ENCODE data around the gene CPNE9.
A peak's percentile ranks its signal among the peaks of the same experiment; 100 is the strongest.

Gene CPNE9

DNA sequence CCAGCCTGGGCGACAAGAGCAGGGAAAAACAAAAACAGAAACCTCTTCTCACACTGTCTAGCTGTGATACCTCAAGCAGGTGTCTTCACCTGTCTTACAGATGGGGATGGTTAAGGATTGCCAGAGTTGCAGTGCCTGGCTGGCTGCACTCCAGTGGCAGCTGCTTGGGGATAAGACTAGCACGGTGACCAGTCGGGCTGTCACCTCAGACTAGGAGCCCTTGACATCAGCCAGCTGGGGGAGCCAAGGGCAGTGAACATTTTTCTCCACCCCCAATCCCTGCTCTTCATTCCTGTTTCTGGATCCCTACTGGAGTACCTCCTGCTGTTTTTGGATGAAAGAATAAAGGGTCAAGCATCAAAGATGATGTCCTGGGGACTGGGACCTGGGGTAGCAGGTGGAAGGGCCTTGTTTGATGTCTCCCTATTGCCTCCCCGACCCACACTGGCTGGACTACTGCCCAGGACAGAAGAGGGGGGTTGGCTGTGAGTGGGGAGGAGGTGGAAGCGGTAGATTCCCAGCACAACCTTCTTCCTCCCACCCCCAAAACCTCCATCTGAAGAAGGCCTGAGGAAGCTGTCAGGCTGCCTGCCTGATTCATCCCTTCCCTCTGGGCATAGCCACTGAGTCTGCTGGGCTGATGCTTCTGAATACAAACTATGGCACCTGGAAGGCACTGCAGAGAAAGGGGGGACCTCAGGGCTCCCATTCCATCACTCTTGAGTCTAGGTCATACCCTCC, 7.0 kb upstream of the CPNE9 start:
- no peak overlapping the region for H3K27ac Mint-ChIP-seq
- H3K4me3 Mint-ChIP-seq: no peak overlapping the region
- ATAC-seq: no peak
- H3K36me3 Mint-ChIP-seq: peaks cover 96% of the 10 kb centered on the region
- peaks cover 1% of the 10 kb centered on the region for H3K4me1 Mint-ChIP-seq
- no peaks in the 10 kb centered on the region for H3K27me3 Mint-ChIP-seq
- no peaks in the 10 kb centered on the region for H3K9me3 Mint-ChIP-seq

DNA sequence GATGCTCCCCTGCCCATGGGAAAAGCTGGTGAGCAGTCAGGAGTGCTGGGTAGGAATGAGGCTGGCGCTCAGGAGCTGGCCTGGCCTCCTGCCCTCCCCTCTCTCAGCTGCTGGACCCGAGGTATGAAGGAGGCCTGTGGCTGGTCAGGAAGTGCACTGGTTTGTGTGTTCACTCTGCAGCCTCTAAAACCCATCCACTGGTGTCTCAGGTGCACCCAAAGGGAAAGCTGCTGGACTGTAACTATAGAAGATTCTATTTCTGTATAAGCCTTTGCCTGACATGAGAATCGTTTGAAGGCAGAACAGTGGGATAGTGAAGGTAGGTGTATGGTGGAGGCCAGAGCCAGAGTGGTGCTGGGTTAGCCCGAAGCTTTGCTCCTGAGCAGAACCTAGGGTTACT, 5.7 kb upstream of the CPNE9 start:
- Mint-ChIP-seq H3K9me3 (no peaks in the 10 kb centered on the region), H3K4me3 (no peak overlapping the region), H3K27ac (no peak overlapping the region), H3K36me3 (peaks cover 96% of the 10 kb centered on the region), H3K27me3 (no peaks in the 10 kb centered on the region), H3K4me1 (no peaks in the 10 kb centered on the region)
- ATAC-seq: no peak

DNA sequence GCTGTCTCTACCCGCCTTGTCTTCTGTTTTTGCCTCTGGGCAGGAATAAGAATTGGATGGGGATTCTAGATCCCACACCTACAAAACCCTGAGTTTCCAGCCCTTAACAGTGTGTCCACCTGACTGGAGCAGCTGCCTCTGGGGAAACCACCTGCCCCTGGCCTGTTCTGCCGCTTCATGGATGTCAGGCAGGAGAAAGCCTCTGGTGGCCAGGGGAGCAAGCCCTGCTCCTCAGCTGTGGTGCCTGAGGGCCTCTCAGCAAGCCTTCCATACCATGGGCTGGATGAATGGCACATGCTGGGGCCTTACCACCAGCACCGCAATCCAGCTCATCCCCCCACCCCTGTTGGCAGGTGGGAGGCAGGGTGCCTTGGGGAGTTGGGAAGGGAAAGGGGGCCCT, 5.3 kb upstream of the CPNE9 start:
- H3K4me1 Mint-ChIP-seq: no peaks in the 10 kb centered on the region
- H3K27me3 Mint-ChIP-seq: no peaks in the 10 kb centered on the region
- H3K9me3 Mint-ChIP-seq: no peaks in the 10 kb centered on the region
- no peak for ATAC-seq
- no peak overlapping the region for H3K27ac Mint-ChIP-seq
- H3K4me3 Mint-ChIP-seq: no peak overlapping the region
- peaks cover 95% of the 10 kb centered on the region for H3K36me3 Mint-ChIP-seq

DNA sequence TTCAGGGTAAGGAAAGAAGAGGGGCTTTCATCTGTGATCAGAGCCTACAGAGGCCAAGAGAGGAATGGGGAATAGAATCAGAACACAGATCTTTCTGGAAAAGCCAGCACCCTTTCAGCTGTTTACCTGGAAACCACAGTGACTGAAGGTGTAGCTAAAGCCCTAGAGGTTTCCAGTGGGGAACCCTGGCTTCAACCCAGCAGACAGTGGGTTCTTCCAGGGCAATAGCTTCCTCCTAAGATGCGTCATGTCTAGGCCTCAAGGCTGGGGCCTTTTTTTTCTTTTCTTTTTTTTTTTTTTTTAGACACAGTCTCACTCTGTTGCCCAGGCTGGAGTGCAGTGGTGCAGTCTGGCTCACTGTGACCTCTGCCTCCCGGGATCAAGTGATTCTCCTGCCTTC, 3.1 kb upstream of the CPNE9 start:
- Mint-ChIP-seq H3K36me3 (peaks cover 79% of the 10 kb centered on the region), H3K27me3 (peaks cover 9% of the 10 kb centered on the region), H3K4me1 (peaks cover 14% of the 10 kb centered on the region), H3K27ac (no peak overlapping the region), H3K9me3 (no peaks in the 10 kb centered on the region), H3K4me3 (no peak overlapping the region)
- no peak for ATAC-seq

DNA sequence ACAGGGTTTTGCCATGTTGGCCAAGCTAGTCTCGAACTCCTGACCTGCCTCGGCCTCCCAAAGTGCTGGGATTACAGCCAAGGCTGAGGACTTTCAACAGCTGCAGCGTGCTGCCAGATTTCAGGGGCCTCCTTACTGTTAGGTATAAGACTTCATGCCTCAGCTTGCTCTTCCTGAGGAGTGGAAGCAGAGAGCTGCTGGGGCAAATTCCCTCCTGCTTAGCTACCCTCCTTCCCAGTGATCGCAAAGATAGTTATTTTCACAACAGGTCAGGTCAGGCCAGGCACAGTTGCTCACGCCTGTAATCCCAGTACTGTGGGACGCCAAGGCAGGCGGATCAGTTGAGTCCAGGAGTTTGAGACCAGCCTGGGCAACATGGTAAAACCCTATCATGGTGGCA, 2.6 kb upstream of the CPNE9 start:
- H3K36me3 Mint-ChIP-seq: peaks cover 78% of the 10 kb centered on the region
- H3K4me3 Mint-ChIP-seq: no peak overlapping the region
- H3K4me1 Mint-ChIP-seq: peaks cover 14% of the 10 kb centered on the region
- H3K9me3 Mint-ChIP-seq: no peaks in the 10 kb centered on the region
- no peak for ATAC-seq
- no peak overlapping the region for H3K27ac Mint-ChIP-seq
- H3K27me3 Mint-ChIP-seq: peaks cover 14% of the 10 kb centered on the region

DNA sequence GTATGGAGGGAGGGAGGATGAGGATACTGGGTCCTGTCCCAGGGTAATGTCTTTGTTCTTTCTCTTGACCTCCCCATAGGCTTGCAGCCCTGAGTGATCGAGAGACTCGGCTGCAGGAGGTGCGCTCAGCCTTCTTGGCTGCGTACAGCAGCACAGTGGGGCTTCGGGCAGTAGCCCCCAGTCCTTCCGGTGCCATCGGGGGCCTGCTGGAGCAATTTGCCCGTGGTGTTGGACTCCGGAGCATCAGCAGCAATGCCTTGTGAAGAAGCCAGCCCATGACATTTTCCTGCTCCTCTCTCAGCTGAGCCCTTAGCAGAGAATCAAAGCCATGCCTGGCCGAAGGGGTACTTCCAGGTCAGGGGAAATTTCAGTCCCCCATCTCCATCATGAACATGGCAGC, 1.9 kb upstream of the CPNE9 start:
- Mint-ChIP-seq H3K36me3 (peaks cover 78% of the 10 kb centered on the region), H3K9me3 (no peaks in the 10 kb centered on the region), H3K4me1 (peaks cover 14% of the 10 kb centered on the region), H3K27ac (no peak overlapping the region), H3K27me3 (peaks cover 17% of the 10 kb centered on the region), H3K4me3 (no peak overlapping the region)
- ATAC-seq: no peak

DNA sequence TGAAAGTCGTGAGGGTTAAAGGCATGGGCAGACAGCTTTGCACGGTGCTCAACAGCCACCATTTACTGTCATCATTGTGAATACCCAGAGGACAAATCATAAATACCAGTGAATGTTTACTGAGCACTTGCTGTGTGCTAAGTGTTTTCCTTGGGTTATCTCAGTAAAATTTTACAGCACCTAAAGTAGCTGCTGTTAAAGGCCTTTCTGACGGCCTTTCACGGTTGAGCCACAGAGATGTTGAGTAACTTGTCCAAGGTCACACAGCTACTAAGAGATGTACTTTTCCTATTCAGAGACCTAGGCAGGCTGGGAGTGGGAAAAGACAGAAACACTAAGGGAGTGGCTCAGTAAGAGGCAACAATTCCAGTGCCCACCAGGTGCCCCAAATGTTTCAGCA, 393 bp upstream of the CPNE9 start:
- Mint-ChIP-seq H3K36me3 (peaks cover 63% of the 10 kb centered on the region), H3K27ac (no peak overlapping the region), H3K4me3 (no peak overlapping the region), H3K4me1 (peaks cover 14% of the 10 kb centered on the region), H3K27me3 (peaks cover 17% of the 10 kb centered on the region), H3K9me3 (no peaks in the 10 kb centered on the region)
- ATAC-seq: no peak

DNA sequence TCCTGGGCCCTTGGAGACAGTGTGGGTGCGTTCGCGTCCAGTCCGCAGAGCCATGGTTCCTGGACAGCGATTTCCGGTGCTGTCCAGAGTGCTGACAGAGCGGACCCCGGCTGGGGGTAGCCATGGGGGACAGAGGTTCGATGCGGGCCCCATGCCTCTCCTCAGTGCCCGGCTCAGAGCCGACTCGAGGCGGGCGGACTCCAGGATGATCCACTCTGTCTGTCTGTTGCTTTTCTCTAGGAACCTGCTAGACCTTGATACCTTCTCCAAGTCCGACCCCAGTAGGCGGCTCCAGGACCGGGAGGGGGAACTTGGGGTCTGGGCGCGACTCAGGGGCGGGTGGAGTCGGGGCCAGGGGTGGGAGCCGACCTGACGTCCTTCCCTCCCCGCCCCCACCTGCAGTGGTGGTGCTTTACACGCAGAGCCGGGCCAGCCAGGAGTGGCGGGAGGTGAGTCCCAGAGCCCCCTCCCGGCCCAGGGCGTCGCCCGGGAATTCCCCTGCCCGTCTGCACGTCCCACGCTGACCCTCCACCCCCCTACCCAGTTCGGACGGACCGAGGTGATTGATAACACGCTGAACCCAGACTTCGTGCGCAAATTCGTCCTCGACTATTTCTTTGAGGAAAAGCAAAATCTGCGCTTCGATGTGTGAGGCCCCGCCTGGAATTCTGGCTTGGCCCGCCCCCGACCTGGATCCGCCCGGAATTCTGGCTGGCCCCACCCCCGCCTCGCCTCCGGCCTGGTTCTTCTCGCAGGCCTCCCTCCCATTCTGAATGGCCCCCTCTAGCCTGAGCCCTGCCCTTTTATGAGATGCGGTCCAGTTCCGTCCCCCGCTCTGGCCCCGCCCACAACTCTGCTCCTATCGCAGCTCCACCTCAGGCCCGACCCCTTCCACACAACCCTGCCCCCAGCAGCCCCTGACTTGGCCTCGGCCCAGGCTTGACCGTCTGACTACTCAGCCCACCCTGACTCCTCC, 1.0 kb downstream of the CPNE9 start:
- H3K36me3 Mint-ChIP-seq: peaks cover 49% of the 10 kb centered on the region
- H3K4me1 Mint-ChIP-seq: peaks cover 14% of the 10 kb centered on the region
- H3K4me3 Mint-ChIP-seq: peak overlapping the region; percentile 56
- no peaks in the 10 kb centered on the region for H3K9me3 Mint-ChIP-seq
- peak; percentile 51 for ATAC-seq
- no peak overlapping the region for H3K27ac Mint-ChIP-seq
- peaks cover 17% of the 10 kb centered on the region for H3K27me3 Mint-ChIP-seq

DNA sequence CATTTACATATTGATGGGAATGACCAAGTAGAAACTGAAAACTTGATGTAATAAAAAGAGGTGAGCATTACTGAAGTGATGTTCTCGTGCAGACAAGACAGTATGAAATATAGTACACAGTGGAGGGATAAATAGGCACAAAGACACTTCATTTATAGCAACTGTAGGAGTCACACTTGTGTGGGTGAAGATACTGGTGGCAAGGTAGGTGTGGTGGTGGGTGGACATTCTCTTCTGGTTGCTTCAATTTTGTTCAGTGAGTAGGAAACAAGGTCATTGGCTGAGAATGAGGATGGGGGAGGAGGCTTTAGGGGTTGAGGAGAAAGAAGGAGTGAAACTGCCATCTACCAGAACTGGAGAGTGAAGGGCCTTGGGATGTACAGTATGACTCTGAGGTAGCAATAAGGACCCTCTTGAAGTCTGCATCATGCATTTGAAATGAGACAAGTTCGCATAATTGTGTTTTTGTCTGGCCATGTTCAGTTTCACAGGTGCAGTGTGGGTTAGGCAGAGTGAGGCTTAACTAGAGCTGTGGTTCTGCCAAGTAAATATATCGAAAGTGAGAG, 6.6 kb downstream of the CPNE9 start:
- peaks cover 1% of the 10 kb centered on the region for H3K4me1 Mint-ChIP-seq
- no peak for ATAC-seq

DNA sequence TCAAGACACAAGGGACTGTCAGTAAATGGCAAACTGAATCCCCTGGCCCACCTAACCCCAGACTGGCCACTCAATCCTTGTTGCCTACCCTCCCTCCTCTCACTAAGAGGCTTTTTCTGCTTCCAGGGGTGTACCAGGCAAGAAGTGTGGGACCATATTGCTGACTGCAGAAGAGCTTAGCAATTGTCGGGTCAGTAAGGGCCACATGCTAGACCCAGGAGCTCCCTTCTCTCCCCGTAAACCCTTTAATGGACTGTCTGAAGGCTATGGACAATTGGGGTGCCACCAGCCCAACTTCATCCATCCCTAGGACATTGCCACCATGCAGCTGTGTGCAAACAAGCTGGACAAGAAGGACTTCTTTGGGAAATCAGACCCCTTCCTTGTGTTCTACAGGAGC, 8.8 kb downstream of the CPNE9 start:
- Mint-ChIP-seq H3K4me3 (no peak overlapping the region), H3K4me1 (no peaks in the 10 kb centered on the region), H3K27ac (no peak overlapping the region), H3K36me3 (no peaks in the 10 kb centered on the region), H3K27me3 (no peaks in the 10 kb centered on the region), H3K9me3 (no peaks in the 10 kb centered on the region)
- no peak for ATAC-seq

More for the DNA sequence above, 6.6 kb downstream of the CPNE9 start:
- H3K36me3 Mint-ChIP-seq: peaks cover 15% of the 10 kb centered on the region
- no peak overlapping the region for H3K4me3 Mint-ChIP-seq
- no peak overlapping the region for H3K27ac Mint-ChIP-seq
- H3K27me3 Mint-ChIP-seq: peaks cover 10% of the 10 kb centered on the region
- H3K9me3 Mint-ChIP-seq: no peaks in the 10 kb centered on the region

DNA sequence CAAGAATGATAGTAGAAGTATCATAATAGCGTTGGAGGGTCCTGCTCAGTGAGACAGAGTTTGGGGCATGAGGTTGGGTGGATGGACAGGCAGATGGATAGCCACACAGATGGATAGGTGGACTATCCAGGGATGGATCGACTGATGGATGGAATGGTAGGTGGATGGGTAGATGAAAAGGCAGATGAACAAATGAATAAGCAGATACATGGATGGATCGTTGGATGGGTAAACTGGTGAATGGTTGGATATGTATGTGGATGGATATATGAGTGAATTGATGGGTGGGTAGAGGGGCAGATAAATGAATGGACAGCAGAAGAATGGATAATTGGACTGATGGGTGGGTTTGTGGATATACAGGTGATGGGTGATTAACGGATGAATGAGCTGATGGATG, 9.5 kb downstream of the CPNE9 start:
- no peaks in the 10 kb centered on the region for H3K36me3 Mint-ChIP-seq
- no peak overlapping the region for H3K27ac Mint-ChIP-seq
- H3K4me3 Mint-ChIP-seq: no peak overlapping the region
- no peaks in the 10 kb centered on the region for H3K27me3 Mint-ChIP-seq
- no peak for ATAC-seq
- no peaks in the 10 kb centered on the region for H3K9me3 Mint-ChIP-seq
- no peaks in the 10 kb centered on the region for H3K4me1 Mint-ChIP-seq

DNA sequence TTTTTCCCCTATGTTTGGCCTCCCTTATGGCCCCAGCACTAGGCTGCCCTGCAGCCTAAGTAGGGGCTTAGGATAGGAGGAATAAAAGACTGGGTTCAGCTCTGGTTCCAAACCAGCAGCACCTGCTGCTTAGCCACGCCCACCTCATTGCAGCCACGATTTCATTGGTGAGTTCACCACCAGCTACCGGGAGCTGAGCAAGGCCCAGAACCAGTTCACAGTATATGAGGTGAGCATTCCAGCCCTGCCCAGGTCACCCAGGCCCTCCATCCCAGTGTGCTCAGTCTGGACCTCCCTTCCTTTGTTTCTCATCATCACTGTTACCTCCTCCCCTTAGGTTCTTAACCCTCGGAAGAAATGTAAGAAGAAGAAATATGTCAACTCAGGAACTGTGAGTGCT, 11.5 kb downstream of the CPNE9 start:
- H3K4me1 Mint-ChIP-seq: no peaks in the 10 kb centered on the region
- no peaks in the 10 kb centered on the region for H3K9me3 Mint-ChIP-seq
- H3K36me3 Mint-ChIP-seq: no peaks in the 10 kb centered on the region
- no peak overlapping the region for H3K4me3 Mint-ChIP-seq
- H3K27me3 Mint-ChIP-seq: no peaks in the 10 kb centered on the region
- H3K27ac Mint-ChIP-seq: no peak overlapping the region
- no peak for ATAC-seq

DNA sequence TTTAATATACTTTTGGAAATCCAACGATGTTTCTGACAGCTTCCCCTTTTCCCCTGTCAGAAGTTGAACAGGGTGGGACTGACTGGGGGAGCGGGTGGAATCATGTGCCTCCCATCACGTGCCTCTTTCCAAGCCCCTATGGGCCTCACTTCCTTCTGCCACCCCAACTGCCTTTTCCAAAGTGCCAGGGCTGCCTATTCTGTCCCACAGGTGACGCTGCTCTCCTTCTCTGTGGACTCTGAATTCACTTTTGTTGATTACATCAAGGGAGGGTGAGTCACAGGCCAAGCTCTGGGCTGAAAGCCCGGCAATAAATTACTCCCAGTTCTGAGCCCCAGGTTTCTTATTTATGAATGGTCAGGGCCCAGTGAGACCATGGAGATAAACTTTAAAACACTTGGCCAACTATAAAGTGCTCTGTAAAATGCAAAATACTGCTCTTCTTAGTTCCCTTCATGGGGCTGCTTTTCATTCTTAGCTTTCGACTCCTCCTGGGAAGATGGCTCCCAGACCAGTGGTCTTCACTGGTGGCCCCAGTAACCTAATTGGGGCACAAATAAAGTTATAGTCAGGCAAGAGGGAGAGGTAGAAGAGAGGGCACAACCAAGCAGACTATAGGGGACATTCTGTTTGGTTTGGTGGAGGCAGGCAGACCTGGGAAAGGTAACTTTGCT, 12.3 kb downstream of the CPNE9 start:
- Mint-ChIP-seq H3K4me3 (no peak overlapping the region), H3K4me1 (no peaks in the 10 kb centered on the region), H3K27me3 (no peaks in the 10 kb centered on the region), H3K27ac (no peak overlapping the region), H3K36me3 (no peaks in the 10 kb centered on the region), H3K9me3 (no peaks in the 10 kb centered on the region)
- no peak for ATAC-seq

DNA sequence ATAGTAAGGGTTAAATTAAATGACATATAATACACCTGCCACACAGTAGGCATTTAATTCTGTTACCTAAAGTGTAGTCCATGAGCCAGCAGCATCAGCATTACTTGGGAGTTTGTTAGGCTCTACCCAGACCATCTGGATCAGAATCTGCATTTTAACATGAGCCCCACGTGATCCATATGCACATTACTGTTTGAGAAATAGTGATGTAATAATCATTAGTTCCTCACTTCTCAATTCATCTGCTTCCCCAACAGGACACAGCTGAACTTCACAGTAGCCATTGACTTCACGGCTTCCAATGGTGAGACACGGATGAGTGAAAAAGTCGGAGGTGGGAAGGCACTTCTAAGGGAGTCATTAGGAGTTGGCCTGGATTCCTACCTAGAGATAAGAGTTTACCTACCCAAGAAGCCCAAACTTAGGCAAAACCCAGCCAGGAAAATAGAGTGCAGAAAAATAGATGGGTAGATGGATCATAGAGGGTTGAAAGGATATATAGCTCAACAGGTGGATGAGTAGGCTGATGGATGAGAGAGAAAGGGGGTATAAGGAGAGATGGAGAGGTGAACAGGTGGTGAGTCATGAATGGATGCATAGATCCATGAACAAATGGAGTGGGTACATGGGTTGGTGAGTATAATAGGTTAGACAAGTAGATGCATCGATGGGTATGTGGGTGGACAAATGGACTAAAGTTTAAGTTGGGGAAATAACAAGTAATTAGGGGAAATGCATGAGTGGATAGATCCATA, 13.3 kb downstream of the CPNE9 start:
- Mint-ChIP-seq H3K9me3 (no peaks in the 10 kb centered on the region), H3K27ac (no peak overlapping the region), H3K27me3 (no peaks in the 10 kb centered on the region), H3K4me3 (no peak overlapping the region), H3K36me3 (no peaks in the 10 kb centered on the region), H3K4me1 (peaks cover 8% of the 10 kb centered on the region)
- no peak for ATAC-seq
